WTC11 (cell line): Measurements from ENCODE around the gene PANK4. TPM values are rescaled to one million over a fixed set of nuclear protein-coding genes. Genes with fewer than 3 reads are reported as not detected.
"Not testable (repeated sequence)": the region's sequence is repeated elsewhere in the genome, so short reads cannot be mapped to it uniquely, and the experiment has no call there.

Experiments used
- ATAC-seq: fragments of 200-7000 bp; cut with Tn5 transposase; 2 replicates; pipeline ENCODE4 v1.10.0; 2021; ENCODE audit warnings: mild to moderate bottlenecking, moderate library complexity
- CTCF ChIA-PET: fragments of 300-600 bp; sonication (Branson Sonifier 250); formaldehyde crosslinking; loops from one replicate; lab custom pipeline; 2021; ENCODE audit warnings: antibody characterized with exemption; lab: Charles Lee
- POLR2A ChIA-PET: fragments of 350-600 bp; sonication (Branson Sonifier 250); formaldehyde crosslinking; loops from one replicate; lab custom pipeline; 2021; ENCODE audit warnings: antibody characterized with exemption; lab: Charles Lee
- DNase-seq: peaks from one replicate; pipeline ENCODE4 v3.0.0; 2021; ENCODE audit warnings: low spot score
- H3K27ac Mint-ChIP-seq: 2 replicates; pipeline ENCODE4 v1.8.0; 2021; ENCODE audit warnings: mixed read lengths
- H3K27me3 Mint-ChIP-seq: 2 replicates; pipeline ENCODE4 v1.8.0; 2021; ENCODE audit warnings: low read depth, mild to moderate bottlenecking, moderate library complexity, mixed read lengths
- H3K36me3 Mint-ChIP-seq: 2 replicates; pipeline ENCODE4 v1.8.0; 2021; ENCODE audit warnings: mixed read lengths
- H3K4me1 Mint-ChIP-seq: 2 replicates; pipeline ENCODE4 v1.8.0; 2022; ENCODE audit warnings: mixed read lengths
- H3K4me3 Mint-ChIP-seq: 2 replicates; pipeline ENCODE4 v1.8.0; 2021; ENCODE audit warnings: mild to moderate bottlenecking, moderate library complexity, mixed read lengths
- H3K9me3 Mint-ChIP-seq: 2 replicates; pipeline ENCODE4 v1.8.0; 2021; ENCODE audit warnings: mixed read lengths
- AFF4 ChIP-seq: sonication (generic); formaldehyde crosslinking; IDR thresholded peaks from 2 replicates; pipeline ENCODE4 v1.8.1; 2023; ENCODE audit warnings: mild to moderate bottlenecking, missing genetic modification reagents, borderline replicate concordance
- ESRRA ChIP-seq: sonication (generic); formaldehyde crosslinking; IDR thresholded peaks from 2 replicates; pipeline ENCODE4 v1.8.1; 2022; ENCODE audit warnings: mild to moderate bottlenecking, missing genetic modification reagents, borderline replicate concordance
- GABPB1 ChIP-seq: sonication (generic); formaldehyde crosslinking; IDR thresholded peaks from 2 replicates; pipeline ENCODE4 v1.8.1; 2023; ENCODE audit warnings: mild to moderate bottlenecking, missing genetic modification reagents
- GRHL2 ChIP-seq: fragments of 250-450 bp; sonication (Bioruptor Pico); IDR thresholded peaks from 2 replicates; pipeline ENCODE4 v1.8.0; 2022; ENCODE audit warnings: mild to moderate bottlenecking, moderate library complexity; ENCODE audit not compliant: insufficient replicate concordance, severe bottlenecking
- IRF2 ChIP-seq: sonication (generic); formaldehyde crosslinking; IDR thresholded peaks from 2 replicates; pipeline ENCODE4 v1.8.0; 2022; ENCODE audit warnings: low read depth, missing genetic modification reagents, borderline replicate concordance
- MXD4 ChIP-seq: fragments of 250-450 bp; sonication (Bioruptor Pico); IDR thresholded peaks from 2 replicates; pipeline ENCODE4 v1.8.0; 2021; ENCODE audit warnings: mild to moderate bottlenecking, moderate library complexity, borderline replicate concordance
- MYBL2 ChIP-seq: sonication (generic); formaldehyde crosslinking; IDR thresholded peaks from 2 replicates; pipeline ENCODE4 v1.8.1; 2023; ENCODE audit warnings: mild to moderate bottlenecking, moderate library complexity, missing genetic modification reagents
- RELA ChIP-seq: sonication (generic); formaldehyde crosslinking; IDR thresholded peaks from 2 replicates; pipeline ENCODE4 v1.8.1; 2022; ENCODE audit warnings: missing genetic modification reagents, mild to moderate bottlenecking, borderline replicate concordance
- RORB ChIP-seq: fragments of 250-450 bp; sonication (Bioruptor Pico); IDR thresholded peaks from 2 replicates; pipeline ENCODE4 v1.9.0; 2021; ENCODE audit warnings: mild to moderate bottlenecking
- SP1 ChIP-seq: sonication (generic); formaldehyde crosslinking; conservative IDR thresholded peaks from 2 replicates; pipeline ENCODE4 v1.8.1; 2022; ENCODE audit warnings: missing genetic modification reagents
- total RNA-seq: library from RNA; stranded (reverse); gene quantifications from 3 replicates; pipeline ENCODE4 v1.2.3, GENCODE V29; 2021
- TF ChIP-seq, protein P1 (sequence below): fragments of 250-450 bp; sonication (Bioruptor Pico); IDR thresholded peaks from 2 replicates; pipeline ENCODE4 v1.8.0; 2021; ENCODE audit warnings: mild to moderate bottlenecking
- TF ChIP-seq, protein P2 (sequence below): sonication (generic); formaldehyde crosslinking; IDR thresholded peaks from 2 replicates; pipeline ENCODE4 v1.8.1; 2023; ENCODE audit warnings: mild to moderate bottlenecking, missing genetic modification reagents, moderate library complexity
- TF ChIP-seq, protein P3 (sequence below): sonication (generic); formaldehyde crosslinking; IDR thresholded peaks from 2 replicates; pipeline ENCODE4 v1.8.1; 2022; ENCODE audit warnings: low read depth, mild to moderate bottlenecking, moderate library complexity, missing genetic modification reagents, borderline replicate concordance
- TF ChIP-seq, protein P4 (sequence below): sonication (generic); formaldehyde crosslinking; IDR thresholded peaks from 2 replicates; pipeline ENCODE4 v1.8.1; 2022; ENCODE audit warnings: mild to moderate bottlenecking, missing genetic modification reagents, moderate library complexity, borderline replicate concordance

PANK4 gene
- total RNA-seq, 1 experiment from 2014 or later = 52.5 TPM

DNA sequence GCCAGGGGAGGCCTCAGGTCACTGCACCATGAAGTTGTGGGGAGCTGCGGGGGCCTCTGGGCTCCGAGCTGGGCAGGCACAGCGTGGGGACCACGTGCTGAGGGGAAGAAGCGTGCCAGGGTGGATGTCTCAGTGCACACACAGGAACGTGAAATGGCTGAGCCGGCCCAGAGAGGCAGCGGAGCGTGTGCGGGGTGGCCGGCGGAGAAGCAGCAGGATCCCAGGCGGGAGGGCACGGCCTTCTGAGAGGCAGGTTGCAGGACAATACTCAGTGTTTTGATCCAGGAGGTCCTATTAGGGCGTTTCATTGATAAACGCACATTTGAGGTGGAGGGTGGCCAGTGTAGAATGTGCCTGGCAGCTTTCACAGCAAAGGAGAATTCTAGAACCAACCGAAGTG, 42.7 kb upstream of the PANK4 start (continued):
- TF ChIP-seq, protein P1, sequence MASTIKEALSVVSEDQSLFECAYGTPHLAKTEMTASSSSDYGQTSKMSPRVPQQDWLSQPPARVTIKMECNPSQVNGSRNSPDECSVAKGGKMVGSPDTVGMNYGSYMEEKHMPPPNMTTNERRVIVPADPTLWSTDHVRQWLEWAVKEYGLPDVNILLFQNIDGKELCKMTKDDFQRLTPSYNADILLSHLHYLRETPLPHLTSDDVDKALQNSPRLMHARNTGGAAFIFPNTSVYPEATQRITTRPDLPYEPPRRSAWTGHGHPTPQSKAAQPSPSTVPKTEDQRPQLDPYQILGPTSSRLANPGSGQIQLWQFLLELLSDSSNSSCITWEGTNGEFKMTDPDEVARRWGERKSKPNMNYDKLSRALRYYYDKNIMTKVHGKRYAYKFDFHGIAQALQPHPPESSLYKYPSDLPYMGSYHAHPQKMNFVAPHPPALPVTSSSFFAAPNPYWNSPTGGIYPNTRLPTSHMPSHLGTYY (CRISPR knock-in tag) = no peak

DNA sequence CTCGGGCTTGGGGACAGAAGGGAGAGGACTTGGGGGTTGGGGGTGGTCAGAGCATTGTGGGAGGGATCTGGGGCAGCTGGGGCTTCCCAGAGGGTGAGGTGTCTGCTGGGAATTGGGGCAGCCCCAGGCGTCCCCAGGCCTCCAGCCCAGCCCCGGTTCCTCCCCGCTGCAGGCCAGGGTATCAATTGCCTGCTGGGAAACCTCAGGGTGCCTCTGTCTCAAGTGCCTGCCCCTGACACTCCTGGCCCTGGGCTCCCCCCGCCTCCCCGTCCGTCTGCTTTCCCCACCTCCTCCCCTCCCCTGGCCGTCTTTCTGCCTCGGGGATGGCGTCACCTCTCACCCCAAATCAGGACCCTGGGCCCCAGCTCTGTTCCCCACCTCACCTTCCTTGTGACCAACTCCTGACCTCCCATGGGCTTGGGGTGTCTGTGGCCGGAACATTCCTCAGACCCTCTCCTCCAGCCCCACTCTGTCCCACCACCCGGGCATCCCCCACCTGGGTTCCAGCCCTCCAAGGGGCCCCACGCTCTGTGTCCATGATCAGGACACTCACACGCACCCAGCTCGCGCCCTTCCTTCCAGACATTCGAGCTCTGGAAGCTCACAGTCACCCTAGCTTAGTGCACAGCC, 41.9 kb upstream of the PANK4 start:
- POLR2A ChIA-PET, H3K27me3 Mint-ChIP-seq, ATAC-seq, H3K27ac Mint-ChIP-seq, DNase-seq, H3K4me3 Mint-ChIP-seq, H3K36me3 Mint-ChIP-seq, H3K4me1 Mint-ChIP-seq, CTCF ChIA-PET: not testable (repeated sequence)
- peaks cover 10% of the 10 kb centered on the region for H3K9me3 Mint-ChIP-seq

DNA sequence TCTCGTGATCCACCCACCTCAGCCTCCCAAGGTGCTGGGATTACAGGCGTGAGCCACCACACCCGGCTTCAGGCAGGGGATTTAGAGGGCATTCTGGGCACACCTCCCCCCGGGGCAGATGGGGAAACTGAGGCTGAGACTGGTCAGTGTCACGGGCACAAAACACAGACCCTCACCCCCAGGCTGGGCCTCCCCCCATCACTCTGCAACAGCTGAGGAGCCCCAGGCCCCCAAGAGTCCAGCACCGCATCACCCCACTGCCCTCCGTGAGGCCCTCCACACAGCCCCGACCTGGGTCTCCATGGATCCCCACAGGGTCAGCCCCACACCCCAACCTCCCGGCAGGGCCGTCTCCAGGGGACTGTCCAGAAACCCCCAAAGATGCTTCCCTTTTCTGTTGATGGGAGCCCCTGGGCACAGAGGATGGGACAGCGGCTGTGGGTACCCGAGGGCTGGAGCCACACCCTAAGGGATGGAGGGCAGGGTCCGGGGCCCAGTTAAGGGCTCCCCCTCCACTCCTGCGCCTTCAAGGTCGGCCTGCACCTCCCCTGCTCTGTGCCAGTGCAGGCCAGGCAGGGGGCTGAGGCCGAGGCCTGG, 40.8 kb upstream of the PANK4 start:
- no peak overlapping the region for H3K27ac Mint-ChIP-seq
- ChIA-PET CTCF (no interaction called here), POLR2A (no interaction called here)
- H3K4me3 Mint-ChIP-seq = no peak overlapping the region
- H3K9me3 Mint-ChIP-seq = no peaks in the 10 kb centered on the region
- ATAC-seq (no peak), DNase-seq (no peak)
- no peak for TF ChIP-seq MYBL2 (CRISPR knock-in tag)
- no peak for TF ChIP-seq RELA (CRISPR knock-in tag)
- TF ChIP-seq AFF4 (CRISPR knock-in tag) = no peak
- no peak for TF ChIP-seq GRHL2 (CRISPR knock-in tag)
- no peak for TF ChIP-seq GABPB1 (CRISPR knock-in tag)
- TF ChIP-seq SP1 (CRISPR knock-in tag) = no peak
- no peak for TF ChIP-seq RORB (CRISPR knock-in tag)
- TF ChIP-seq, protein P2, sequence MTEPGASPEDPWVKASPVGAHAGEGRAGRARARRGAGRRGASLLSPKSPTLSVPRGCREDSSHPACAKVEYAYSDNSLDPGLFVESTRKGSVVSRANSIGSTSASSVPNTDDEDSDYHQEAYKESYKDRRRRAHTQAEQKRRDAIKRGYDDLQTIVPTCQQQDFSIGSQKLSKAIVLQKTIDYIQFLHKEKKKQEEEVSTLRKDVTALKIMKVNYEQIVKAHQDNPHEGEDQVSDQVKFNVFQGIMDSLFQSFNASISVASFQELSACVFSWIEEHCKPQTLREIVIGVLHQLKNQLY = no peak
- TF ChIP-seq ESRRA = no peak
- TF ChIP-seq, protein P3, sequence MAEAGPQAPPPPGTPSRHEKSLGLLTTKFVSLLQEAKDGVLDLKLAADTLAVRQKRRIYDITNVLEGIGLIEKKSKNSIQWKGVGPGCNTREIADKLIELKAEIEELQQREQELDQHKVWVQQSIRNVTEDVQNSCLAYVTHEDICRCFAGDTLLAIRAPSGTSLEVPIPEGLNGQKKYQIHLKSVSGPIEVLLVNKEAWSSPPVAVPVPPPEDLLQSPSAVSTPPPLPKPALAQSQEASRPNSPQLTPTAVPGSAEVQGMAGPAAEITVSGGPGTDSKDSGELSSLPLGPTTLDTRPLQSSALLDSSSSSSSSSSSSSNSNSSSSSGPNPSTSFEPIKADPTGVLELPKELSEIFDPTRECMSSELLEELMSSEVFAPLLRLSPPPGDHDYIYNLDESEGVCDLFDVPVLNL (CRISPR knock-in tag) = no peak
- TF ChIP-seq, protein P4, sequence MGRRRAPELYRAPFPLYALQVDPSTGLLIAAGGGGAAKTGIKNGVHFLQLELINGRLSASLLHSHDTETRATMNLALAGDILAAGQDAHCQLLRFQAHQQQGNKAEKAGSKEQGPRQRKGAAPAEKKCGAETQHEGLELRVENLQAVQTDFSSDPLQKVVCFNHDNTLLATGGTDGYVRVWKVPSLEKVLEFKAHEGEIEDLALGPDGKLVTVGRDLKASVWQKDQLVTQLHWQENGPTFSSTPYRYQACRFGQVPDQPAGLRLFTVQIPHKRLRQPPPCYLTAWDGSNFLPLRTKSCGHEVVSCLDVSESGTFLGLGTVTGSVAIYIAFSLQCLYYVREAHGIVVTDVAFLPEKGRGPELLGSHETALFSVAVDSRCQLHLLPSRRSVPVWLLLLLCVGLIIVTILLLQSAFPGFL (CRISPR knock-in tag) = no peak
- no peak for TF ChIP-seq IRF2
- no peak for TF ChIP-seq MXD4
- no peaks in the 10 kb centered on the region for H3K27me3 Mint-ChIP-seq
- H3K4me1 Mint-ChIP-seq = 0 out of 2 replicates have a peak, but pooled peaks cover 3% of the 10 kb centered on the region
- no peaks in the 10 kb centered on the region for H3K36me3 Mint-ChIP-seq
